ENCODE measurements around the gene NOCT. TPM values are rescaled to one million over a fixed set of nuclear protein-coding genes. Genes with fewer than 3 reads are reported as not detected.
"Not testable (repeated sequence)": the region's sequence is repeated elsewhere in the genome, so short reads cannot be mapped to it uniquely, and the experiment has no call there.

The NOCT gene
- total and polyA plus RNA-seq, 2 of the 4 experiments (the other 2 are of a cell fraction): 5.5 to 41.4 TPM

DNA sequence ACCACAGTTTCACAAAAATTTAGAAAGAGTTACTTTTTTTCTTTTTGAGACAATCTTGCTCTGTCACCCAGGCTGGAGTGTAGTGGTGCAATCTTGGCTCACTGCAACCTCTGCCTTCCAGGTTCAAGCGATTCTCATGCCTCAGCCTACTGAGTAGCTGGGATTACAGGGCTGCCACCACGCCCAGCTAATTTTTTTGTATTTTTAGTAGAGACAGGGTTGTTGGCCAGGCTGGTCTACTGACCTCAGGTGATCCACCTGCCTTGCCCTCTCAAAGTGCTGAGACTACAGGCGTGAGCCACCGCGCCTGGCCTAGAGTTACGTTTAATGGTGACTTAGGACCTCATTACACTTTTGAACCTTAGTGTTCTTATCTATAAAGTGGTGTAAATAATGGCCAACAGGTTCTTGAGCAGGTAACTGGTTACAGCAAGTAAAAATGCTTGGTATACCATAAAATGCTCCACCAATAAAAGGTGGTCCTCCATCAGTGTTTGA lies 14.3 kb downstream of the NOCT start:
- H2BK120ac ChIP-seq (ENCODE audit: low read depth, low read length); H2AFZ ChIP-seq (replicated peaks; ENCODE audit: low read length, poor library complexity); H3K27me3 ChIP-seq (ENCODE audit: control insufficient read depth, insufficient read depth, low read length); H4K91ac ChIP-seq (ENCODE audit: insufficient read depth, low read depth, low read length); H3K4ac ChIP-seq (ENCODE audit: low read depth, low read length); H3K18ac ChIP-seq (ENCODE audit: low read depth, low read length); H4K8ac ChIP-seq (ENCODE audit: low read depth in 2 of 2, low read length in 2 of 2); H2AK5ac ChIP-seq (ENCODE audit: low read depth, low read length); H2BK5ac ChIP-seq (ENCODE audit: low read depth, low read length, poor library complexity, severe bottlenecking); H3K9me3 ChIP-seq (ENCODE audit: control insufficient read depth, insufficient read depth, low read length); H3K36me3 ChIP-seq (ENCODE audit: control insufficient read depth, insufficient read depth, low read length); H3K14ac ChIP-seq (replicated peaks; ENCODE audit: low read depth, low read length); BruUV-seq (replicated peaks); H2AK9ac ChIP-seq (replicated peaks; ENCODE audit: low read depth, low read length, poor library complexity); DNase-seq; H3K4me3 ChIP-seq (ENCODE audit: insufficient read depth, low read depth, low read length); H3K23ac ChIP-seq (ENCODE audit: low read depth, low read length); H2BK20ac ChIP-seq (ENCODE audit: low read depth, low read length); H3K4me2 ChIP-seq (ENCODE audit: low read depth, low read length); H3K56ac ChIP-seq (ENCODE audit: extremely low read depth, insufficient read depth, low read length); H2BK15ac ChIP-seq (ENCODE audit: low read depth, low read length); H3K9ac ChIP-seq (ENCODE audit: low read depth, low read length); H3K27ac ChIP-seq (ENCODE audit: insufficient read depth, low read length); ATAC-seq (ENCODE audit: low read depth); in situ Hi-C loops (cut with MboI; ENCODE audit: low sequenced_read_pairs); dilution Hi-C loops (cut with HindIII; ENCODE audit: low sequenced_read_pairs, unreplicated experiment); H4K5ac ChIP-seq (ENCODE audit: low read depth, low read length): not testable (repeated sequence)
- Histone ChIP-seq H3K9me1 (ENCODE audit: insufficient read depth, low read length) (peaks cover 13% of the 10 kb centered on the region), H4K20me1 (ENCODE audit: insufficient read depth, low read length) (peaks cover 84% of the 10 kb centered on the region), H3K79me1 (ENCODE audit: low read depth in 1 of 2, low read length in 2 of 2) (peaks cover 21 to 69% of the 10 kb centered on the region in 2 experiments), H3K4me1 (ENCODE audit: control insufficient read depth, insufficient read depth, low read length) (peaks cover 14% of the 10 kb centered on the region)
- intact Hi-C loops (cut with micrococcal nuclease): loop anchor here (1.0 to 5.0 kb wide), 3 partner anchors 55 to 265 kb away; partner anchors contain the start of gene ELF2
- ChIA-PET POLR2A (ENCODE audit: unreplicated experiment) (interaction anchor here (0.5 to 1.2 kb wide), 2 partner anchors 15 to 199 kb away, joined by 3 to 13 read pairs; partner anchors contain the start of gene NOCT), CTCF (interaction anchor here (0.5 to 2.6 kb wide), 16 partner anchors 9 to 357 kb away, joined by 3 to 17 read pairs (median 4); partner anchors contain the start of gene ELF2)
- WGBS, 2 experiments (ENCODE audit: extremely low coverage in 2 of 2, insufficient read length in 1 of 2): no CpG with 5 or more reads among the region's 6 CpGs
